Measurements from ENCODE around the gene TCOF1. TPM values are rescaled to one million over a fixed set of nuclear protein-coding genes. Genes with fewer than 3 reads are reported as not detected.

The TCOF1 gene
- total and polyA plus RNA-seq, 2 donors from 2014 or later: 12.2 to 23.5 TPM

DNA sequence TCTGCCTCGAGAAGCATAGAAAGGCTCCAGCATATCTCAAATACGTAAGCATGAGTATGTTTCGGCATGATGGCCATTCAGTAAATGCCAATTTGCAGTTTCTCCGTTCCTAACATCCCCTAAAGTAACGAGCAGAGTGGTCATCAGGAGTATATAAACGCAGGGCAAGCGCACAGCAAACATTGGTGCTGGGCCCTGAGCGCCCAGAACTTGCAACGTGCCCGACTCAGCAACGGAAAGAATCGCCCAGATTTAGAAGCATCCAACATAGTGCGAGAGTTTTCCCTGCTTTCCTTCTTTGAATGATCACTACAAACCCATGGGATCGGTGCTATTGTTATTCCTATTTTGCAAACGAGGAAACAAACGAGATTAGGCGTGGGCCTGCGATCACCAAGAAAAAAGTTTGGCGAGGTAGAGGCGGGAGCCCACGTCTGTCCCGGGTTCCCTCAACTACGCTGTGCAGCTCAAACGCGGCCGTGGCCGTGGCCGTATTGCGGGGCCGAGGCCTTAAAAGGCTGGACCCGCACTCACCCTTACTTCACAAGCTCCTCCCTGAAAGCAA is 91.5 kb downstream of the TCOF1 start:
- Histone ChIP-seq H3K9ac (ENCODE audit: low read length in 3 of 3) (peak overlapping the region; percentile 90 to 100 (median 98)), H3K27ac (ENCODE audit: low read depth in 2 of 2, low read length in 2 of 2) (peak overlapping the region; percentile 98 to 99), H3K27me3 (ENCODE audit: control insufficient read depth, insufficient read depth, low read length) (no peaks in the 10 kb centered on the region), H3K9me3 (ENCODE audit: control insufficient read depth in 2 of 3, insufficient read depth in 1 of 3, low read length in 3 of 3) (no peaks in the 10 kb centered on the region), H3K36me3 (ENCODE audit: control insufficient read depth in 2 of 3, insufficient read depth in 3 of 3, low read length in 3 of 3) (peaks cover 17 to 38% (median 31%) of the 10 kb centered on the region in 3 donors), H3K4me3 (ENCODE audit: low read length in 3 of 3) (peak overlapping the region; percentile 79 to 97 (median 91)), H3K4me1 (ENCODE audit: control insufficient read depth in 2 of 3, insufficient read depth in 2 of 3, low read depth in 1 of 3, low read length in 3 of 3) (peaks cover 11 to 12% (median 11%) of the 10 kb centered on the region in 3 donors)
- intact Hi-C loops (cut with DNase I): no loop called here
- peak in 3 of 5 donors; percentile 32 to 53 (median 50) for DNase-seq
- FAIRE-seq: no peak
- TF ChIP-seq, protein P1, sequence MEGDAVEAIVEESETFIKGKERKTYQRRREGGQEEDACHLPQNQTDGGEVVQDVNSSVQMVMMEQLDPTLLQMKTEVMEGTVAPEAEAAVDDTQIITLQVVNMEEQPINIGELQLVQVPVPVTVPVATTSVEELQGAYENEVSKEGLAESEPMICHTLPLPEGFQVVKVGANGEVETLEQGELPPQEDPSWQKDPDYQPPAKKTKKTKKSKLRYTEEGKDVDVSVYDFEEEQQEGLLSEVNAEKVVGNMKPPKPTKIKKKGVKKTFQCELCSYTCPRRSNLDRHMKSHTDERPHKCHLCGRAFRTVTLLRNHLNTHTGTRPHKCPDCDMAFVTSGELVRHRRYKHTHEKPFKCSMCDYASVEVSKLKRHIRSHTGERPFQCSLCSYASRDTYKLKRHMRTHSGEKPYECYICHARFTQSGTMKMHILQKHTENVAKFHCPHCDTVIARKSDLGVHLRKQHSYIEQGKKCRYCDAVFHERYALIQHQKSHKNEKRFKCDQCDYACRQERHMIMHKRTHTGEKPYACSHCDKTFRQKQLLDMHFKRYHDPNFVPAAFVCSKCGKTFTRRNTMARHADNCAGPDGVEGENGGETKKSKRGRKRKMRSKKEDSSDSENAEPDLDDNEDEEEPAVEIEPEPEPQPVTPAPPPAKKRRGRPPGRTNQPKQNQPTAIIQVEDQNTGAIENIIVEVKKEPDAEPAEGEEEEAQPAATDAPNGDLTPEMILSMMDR (IDR thresholded peaks at IDR 0.05; ENCODE audit: borderline replicate concordance, extremely low read depth, insufficient read depth): no peak

Other genes with a start within 250 kb of the TCOF1 start
- gene PDGFRB, start 201.9 kb upstream of the TCOF1 start, total RNA-seq: 104 TPM
- 50.4 TPM for gene PDGFRB, start 201.9 kb upstream of the TCOF1 start, polyA plus RNA-seq (ENCODE audit: insufficient read depth, low read depth, low replicate concordance)
- gene CDX1, start 190.9 kb upstream of the TCOF1 start, total RNA-seq: not detected
- gene CDX1, start 190.9 kb upstream of the TCOF1 start, polyA plus RNA-seq (ENCODE audit: insufficient read depth, low read depth, low replicate concordance): 0.39 TPM
- gene SLC6A7, start 167.6 kb upstream of the TCOF1 start, total RNA-seq: not detected
- not detected for gene SLC6A7, start 167.6 kb upstream of the TCOF1 start, polyA plus RNA-seq (ENCODE audit: insufficient read depth, low read depth, low replicate concordance)
- 0.28 TPM for gene CAMK2A, start 67.9 kb upstream of the TCOF1 start, total RNA-seq
- gene CAMK2A, start 67.9 kb upstream of the TCOF1 start, polyA plus RNA-seq (ENCODE audit: insufficient read depth, low read depth, low replicate concordance): 0.90 TPM
- 0.57 TPM for gene ARSI, start 54.8 kb upstream of the TCOF1 start, total RNA-seq
- gene ARSI, start 54.8 kb upstream of the TCOF1 start, polyA plus RNA-seq (ENCODE audit: insufficient read depth, low read depth, low replicate concordance): 1.1 TPM
- 2,003 TPM for gene CD74, start 55.2 kb downstream of the TCOF1 start, total RNA-seq
- gene CD74, start 55.2 kb downstream of the TCOF1 start, polyA plus RNA-seq (ENCODE audit: insufficient read depth, low read depth, low replicate concordance): 1,887 TPM
- gene RPS14, start 92.0 kb downstream of the TCOF1 start, total RNA-seq: 1,504 TPM
- gene RPS14, start 92.0 kb downstream of the TCOF1 start, polyA plus RNA-seq (ENCODE audit: insufficient read depth, low read depth, low replicate concordance): 1,994 TPM
- gene NDST1, start 150.4 kb downstream of the TCOF1 start, total RNA-seq: 60.7 TPM
- 11.7 TPM for gene NDST1, start 150.4 kb downstream of the TCOF1 start, polyA plus RNA-seq (ENCODE audit: insufficient read depth, low read depth, low replicate concordance)